ENCODE measurements around the gene TSPYL6. TPM values are rescaled to one million over a fixed set of nuclear protein-coding genes. Genes with fewer than 3 reads are reported as not detected.

Gene TSPYL6
- total RNA-seq, 1 experiment from 2014 or later: not detected

GRCh38 chr2:54240515-54241469 is 15.2 kb downstream of the TSPYL6 start:
- ATAC-seq: peak; percentile 90
- POLR2A ChIA-PET: no interaction called here
- Mint-ChIP-seq H3K36me3 (no peaks in the 10 kb centered on the region), H3K27me3 (ENCODE audit: low read depth) (peaks cover 6% of the 10 kb centered on the region), H3K27ac (no peak overlapping the region), H3K9me3 (peaks cover 8% of the 10 kb centered on the region), H3K4me1 (peaks cover 13% of the 10 kb centered on the region), H3K4me3 (no peak overlapping the region)
- DNase-seq (ENCODE audit: low spot score): no peak
- no peak for TF ChIP-seq ZNF219 (CRISPR knock-in tag; IDR thresholded peaks at IDR 0.05; ENCODE audit: borderline replicate concordance)
- TF ChIP-seq RORB (CRISPR knock-in tag; IDR thresholded peaks at IDR 0.05): no peak
- no peak for TF ChIP-seq E2F1 (CRISPR knock-in tag; IDR thresholded peaks at IDR 0.05)
- no peak for TF ChIP-seq ATF2 (CRISPR knock-in tag; IDR thresholded peaks at IDR 0.05; ENCODE audit: borderline replicate concordance, low read depth)
- TF ChIP-seq ERG (CRISPR knock-in tag; IDR thresholded peaks at IDR 0.05): no peak
- TF ChIP-seq CBFB (CRISPR knock-in tag; IDR thresholded peaks at IDR 0.05; ENCODE audit: low read depth): no peak
- no peak for TF ChIP-seq ZNF425 (CRISPR knock-in tag; conservative IDR thresholded peaks at IDR 0.05)
- TF ChIP-seq ZNF423 (CRISPR knock-in tag; IDR thresholded peaks at IDR 0.05): no peak
- TF ChIP-seq EMX1 (CRISPR knock-in tag; IDR thresholded peaks at IDR 0.05): no peak
- no peak for TF ChIP-seq NR2C2 (CRISPR knock-in tag; IDR thresholded peaks at IDR 0.05)
- CTCF ChIA-PET: interaction anchor here (1.3 kb wide), 1 partner anchor 39 kb away, joined by 3 read pairs; no protein-coding TSS in a partner anchor

- Mint-ChIP-seq H3K27ac (no peak overlapping the region), H3K9me3 (peaks cover 8% of the 10 kb centered on the region), H3K36me3 (no peaks in the 10 kb centered on the region), H3K4me1 (peaks cover 13% of the 10 kb centered on the region), H3K4me3 (no peak overlapping the region), H3K27me3 (ENCODE audit: low read depth) (peaks cover 6% of the 10 kb centered on the region)
- ChIA-PET CTCF (interaction anchor here (1.1 to 1.3 kb wide), 2 partner anchors 13 to 40 kb away, joined by 3 read pairs; no protein-coding TSS in a partner anchor), POLR2A (interaction anchor here (0.5 kb wide), 1 partner anchor 121 kb away, joined by 4 read pairs; no protein-coding TSS in a partner anchor)
- DNase-seq (ENCODE audit: low spot score) (no peak), ATAC-seq (no peak)
- TF ChIP-seq E2F4 (CRISPR knock-in tag; IDR thresholded peaks at IDR 0.05; ENCODE audit: borderline replicate concordance, low read depth): no peak
- TF ChIP-seq FOXK1 (CRISPR knock-in tag; IDR thresholded peaks at IDR 0.05): no peak
- TF ChIP-seq IRF2 (CRISPR knock-in tag; IDR thresholded peaks at IDR 0.05; ENCODE audit: borderline replicate concordance, low read depth): no peak
- no peak for TF ChIP-seq ZNF532 (CRISPR knock-in tag; IDR thresholded peaks at IDR 0.05; ENCODE audit: borderline replicate concordance)
- no peak for TF ChIP-seq AFF4 (CRISPR knock-in tag; IDR thresholded peaks at IDR 0.05; ENCODE audit: borderline replicate concordance)
- TF ChIP-seq NFE2L1 (CRISPR knock-in tag; IDR thresholded peaks at IDR 0.05): no peak
- no peak for TF ChIP-seq ZNF232 (CRISPR knock-in tag; IDR thresholded peaks at IDR 0.05)
Observed at GRCh38 chr2:54239427-54239826, 16.6 kb downstream of the TSPYL6 start.

Data from WTC11 (cell line).